Colonic mucosa (tissue), 4 donors: Measurements from ENCODE around the gene FBXO47. TPM values are rescaled to one million over a fixed set of nuclear protein-coding genes. Genes with fewer than 3 reads are reported as not detected.
A peak's percentile ranks its signal among the peaks of the same experiment; 100 is the strongest.

Experiments
- DNase-seq: peaks from one replicate; pipeline ENCODE4 v3.0.0-alpha.2; 2020
- H3K27ac ChIP-seq: fragments of 200-600 bp; one replicate; pipeline ENCODE4 v1.8.0; 2021
- H3K27me3 ChIP-seq: fragments of 200-600 bp; one replicate; pipeline ENCODE4 v1.8.0; 2021
- H3K36me3 ChIP-seq: fragments of 200-600 bp; one replicate; pipeline ENCODE4 v1.8.0; 2021
- H3K4me1 ChIP-seq: fragments of 200-600 bp; one replicate; pipeline ENCODE4 v1.8.0; 2021; ENCODE audit warnings: mild to moderate bottlenecking
- H3K4me3 ChIP-seq: fragments of 200-600 bp; one replicate; pipeline ENCODE4 v1.8.0; 2021
- H3K9ac ChIP-seq, 2 donors: one replicate each; pipeline ENCODE4 v1.7.0; 2013; ENCODE audit warnings: control low read depth in 2 of 2, low read depth in 2 of 2, low read length in 2 of 2
- H3K9me3 ChIP-seq: fragments of 200-600 bp; one replicate; pipeline ENCODE4 v1.8.0; 2021
- CTCF ChIP-seq: fragments of 200-600 bp; IDR thresholded peaks from one replicate; pipeline ENCODE4 v1.8.0; 2022; ENCODE audit warnings: antibody characterized with exemption, mild to moderate bottlenecking
- intact Hi-C: fragments of 100-400 bp; cut with DNase I; formaldehyde crosslinking; loops from one replicate; pipeline ENCODE4 v1.14.1; 2022
- total RNA-seq, 2 donors: library from RNA; stranded (reverse); fragmentation: NEBNext Ultra II Directional in 1 of 2; extraction: Animal tissue kit (Norgen Biotek cat#: 25700) in 1 of 2; gene quantifications; one replicate each; pipeline ENCODE4 v1.2.1, GENCODE V29; 2021
- donor health status: healthy.
- donor health status: DM: no; HTN: no; CAD: no.
- donor health status: DM: no; HTN: no; CAD: no.

Gene FBXO47
- total RNA-seq, 2 donors from 2014 or later = not detected

- Histone ChIP-seq H3K9me3 (no peaks in the 10 kb centered on the region), H3K36me3 (no peaks in the 10 kb centered on the region), H3K9ac (peak overlapping the region in 1 of 2 donors; percentile 3), H3K27me3 (no peaks in the 10 kb centered on the region), H3K27ac (peak overlapping the region; percentile 45), H3K4me1 (no peaks in the 10 kb centered on the region), H3K4me3 (no peak overlapping the region)
- peak; percentile 55 for DNase-seq
- TF ChIP-seq CTCF = no peak
- intact Hi-C loops = no loop called here
Measured at GRCh38 chr17:39002991-39003715, 36.0 kb upstream of the FBXO47 start.

GRCh38 chr17:39001703-39002637 is 34.8 kb upstream of the FBXO47 start:
- peak; percentile 60 for DNase-seq
- intact Hi-C loops = no loop called here
- Histone ChIP-seq H3K4me3 (no peak overlapping the region), H3K9me3 (no peaks in the 10 kb centered on the region), H3K9ac (peak overlapping the region in 1 of 2 donors; percentile 34), H3K36me3 (no peaks in the 10 kb centered on the region), H3K27ac (peak overlapping the region; percentile 45), H3K27me3 (no peaks in the 10 kb centered on the region), H3K4me1 (no peaks in the 10 kb centered on the region)
- no peak for TF ChIP-seq CTCF

GRCh38 chr17:39000021-39000601 is 32.9 kb upstream of the FBXO47 start:
- no peaks in the 10 kb centered on the region for H3K27me3 ChIP-seq
- H3K36me3 ChIP-seq = no peaks in the 10 kb centered on the region
- intact Hi-C loops = no loop called here
- H3K9ac ChIP-seq = no peak overlapping the region
- no peak for DNase-seq
- peak overlapping the region; percentile 40 for H3K27ac ChIP-seq
- H3K4me3 ChIP-seq = no peak overlapping the region
- H3K9me3 ChIP-seq = no peaks in the 10 kb centered on the region
- no peaks in the 10 kb centered on the region for H3K4me1 ChIP-seq
- no peak for TF ChIP-seq CTCF

- no peak overlapping the region for H3K27ac ChIP-seq
- no peaks in the 10 kb centered on the region for H3K36me3 ChIP-seq
- H3K9ac ChIP-seq = no peak overlapping the region
- TF ChIP-seq CTCF = no peak
- H3K27me3 ChIP-seq = no peaks in the 10 kb centered on the region
- no peaks in the 10 kb centered on the region for H3K4me1 ChIP-seq
- no peak overlapping the region for H3K4me3 ChIP-seq
- no peak for DNase-seq
- intact Hi-C loops = no loop called here
- H3K9me3 ChIP-seq = no peaks in the 10 kb centered on the region
Measured at GRCh38 chr17:38996660-38997337, 29.6 kb upstream of the FBXO47 start.

GRCh38 chr17:38994026-38994425 is 26.8 kb upstream of the FBXO47 start:
- no peak for TF ChIP-seq CTCF
- H3K9me3 ChIP-seq = no peaks in the 10 kb centered on the region
- no peaks in the 10 kb centered on the region for H3K36me3 ChIP-seq
- H3K9ac ChIP-seq = no peak overlapping the region
- no peak overlapping the region for H3K4me3 ChIP-seq
- intact Hi-C loops = no loop called here
- no peaks in the 10 kb centered on the region for H3K27me3 ChIP-seq
- no peaks in the 10 kb centered on the region for H3K4me1 ChIP-seq
- no peak overlapping the region for H3K27ac ChIP-seq
- DNase-seq = no peak
